GM23248 (cell line): ENCODE data around the gene ZNF417. TPM values are rescaled to one million over a fixed set of nuclear protein-coding genes. Genes with fewer than 3 reads are reported as not detected.
"Not testable (repeated sequence)": the region's sequence is repeated elsewhere in the genome, so short reads cannot be mapped to it uniquely, and the experiment has no call there.

ENCODE experiments used
- DNase-seq: peaks from one replicate; pipeline ENCODE4 v3.0.0-alpha.2; 2015
- H2AFZ ChIP-seq: fragments of 200-600 bp; sonication (generic); 2 replicates; pipeline ENCODE4 v1.6.1; 2016; ENCODE audit warnings: antibody characterized with exemption
- H3F3A ChIP-seq: fragments of 200-600 bp; sonication (generic); 2 replicates; pipeline ENCODE4 v1.6.1; 2016; ENCODE audit warnings: mild to moderate bottlenecking, antibody characterized with exemption, mixed run types; ENCODE audit not compliant: insufficient read depth
- H3K27ac ChIP-seq: fragments of 200-600 bp; sonication (generic); 2 replicates; pipeline ENCODE4 v1.5.1; 2016; ENCODE audit warnings: mild to moderate bottlenecking
- H3K27me3 ChIP-seq: fragments of 200-600 bp; sonication (generic); replicated peaks from 2 replicates; pipeline ENCODE4 v1.6.1; 2016; ENCODE audit warnings: mild to moderate bottlenecking; ENCODE audit not compliant: insufficient read depth
- H3K36me3 ChIP-seq: fragments of 200-600 bp; sonication (generic); 2 replicates; pipeline ENCODE4 v1.6.1; 2016; ENCODE audit warnings: low read depth, mild to moderate bottlenecking
- H3K4me1 ChIP-seq: fragments of 200-600 bp; sonication (generic); 2 replicates; pipeline ENCODE4 v1.6.1; 2016; ENCODE audit warnings: mild to moderate bottlenecking; ENCODE audit not compliant: insufficient read depth
- H3K4me2 ChIP-seq: fragments of 200-600 bp; sonication (generic); one replicate; pipeline ENCODE4 v1.6.1; 2016; ENCODE audit warnings: mild to moderate bottlenecking; ENCODE audit not compliant: unreplicated experiment
- H3K4me3 ChIP-seq: fragments of 200-600 bp; sonication (generic); 2 replicates; pipeline ENCODE4 v1.5.1; 2016; ENCODE audit warnings: mild to moderate bottlenecking
- H3K79me2 ChIP-seq: fragments of 200-600 bp; sonication (generic); 2 replicates; pipeline ENCODE4 v1.6.1; 2016; ENCODE audit warnings: mild to moderate bottlenecking; ENCODE audit not compliant: insufficient read depth
- H3K9ac ChIP-seq: fragments of 200-600 bp; sonication (generic); 2 replicates; pipeline ENCODE4 v1.6.1; 2016; ENCODE audit warnings: mild to moderate bottlenecking
- H3K9me2 ChIP-seq: fragments of 200-600 bp; sonication (generic); 2 replicates; pipeline ENCODE4 v1.6.1; 2016; ENCODE audit warnings: mixed run types, mild to moderate bottlenecking, moderate library complexity; ENCODE audit not compliant: insufficient read depth
- H3K9me3 ChIP-seq: fragments of 200-600 bp; sonication (generic); one replicate; pipeline ENCODE4 v1.6.1; 2017; ENCODE audit warnings: low read depth
- H4K20me1 ChIP-seq: fragments of 200-600 bp; sonication (generic); 2 replicates; pipeline ENCODE4 v1.6.0; 2016; ENCODE audit not compliant: insufficient read depth
- EZH2 ChIP-seq: fragments of 200-600 bp; sonication (generic); IDR thresholded peaks from 2 replicates; pipeline ENCODE4 v1.6.1; 2018; ENCODE audit warnings: antibody characterized with exemption, mild to moderate bottlenecking; ENCODE audit not compliant: insufficient read depth, poor library complexity, severe bottlenecking
- EZH2phosphoT487 ChIP-seq: fragments of 200-600 bp; sonication (generic); IDR thresholded peaks from 2 replicates; pipeline ENCODE4 v1.6.1; 2018; ENCODE audit warnings: antibody characterized with exemption, moderate library complexity, mild to moderate bottlenecking, low read depth; ENCODE audit not compliant: insufficient read depth
- WGBS, 2 experiments: methylation state at CpG; one replicate each; pipeline ENCODE4 v1.1.6; 2015 to 2017; ENCODE audit warnings: low lambda C conversion rate in 2 of 2, low coverage in 1 of 2; ENCODE audit errors: missing lambda C conversion rate in 2 of 2; 5-methylcytosine and 5-hydroxymethylcytosine counted together
- in situ Hi-C: fragments of 300-500 bp; cut with MboI; formaldehyde crosslinking; loops from 2 replicates; pipeline ENCODE4 v1.15.0; 2020
- polyA plus RNA-seq: library from polyadenylated mRNA; unstranded; fragments of >200 nt; fragmentation: Nextera tagmentation; extraction: Ambion mirVana; gene quantifications from 2 replicates; pipeline ENCODE4 v1.2.1, GENCODE V29; 2016
- total RNA-seq: library from RNA; depleted of rRNA; stranded (reverse); fragments of >200 nt; shearing (Covaris generic); gene quantifications from 2 replicates; pipeline ENCODE4 v1.2.3, GENCODE V29; 2014; rRNA removed

ZNF417 gene
- total and polyA plus RNA-seq, 2 experiments from 2014 or later, result 5.1 to 9.8 TPM

DNA sequence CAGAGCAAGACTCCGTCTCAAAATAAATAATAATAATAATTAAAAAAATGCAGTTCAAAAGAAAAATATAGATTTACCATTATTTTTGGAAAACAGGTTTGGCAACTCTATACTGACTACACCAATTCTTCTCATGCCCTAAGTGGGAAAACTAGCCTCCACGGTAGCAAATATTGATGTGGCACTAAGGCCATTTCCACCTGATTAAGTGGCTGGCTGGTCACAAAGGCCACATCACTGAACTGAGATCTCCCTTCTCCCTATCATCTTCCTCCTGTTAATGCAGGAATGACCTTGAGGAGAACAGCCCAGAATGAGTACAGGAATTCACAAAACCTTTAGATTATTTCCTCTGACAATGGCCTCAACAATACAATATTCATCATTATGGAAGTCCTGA lies 46.2 kb downstream of the ZNF417 start:
- H3K9ac ChIP-seq, result no peak overlapping the region

DNA sequence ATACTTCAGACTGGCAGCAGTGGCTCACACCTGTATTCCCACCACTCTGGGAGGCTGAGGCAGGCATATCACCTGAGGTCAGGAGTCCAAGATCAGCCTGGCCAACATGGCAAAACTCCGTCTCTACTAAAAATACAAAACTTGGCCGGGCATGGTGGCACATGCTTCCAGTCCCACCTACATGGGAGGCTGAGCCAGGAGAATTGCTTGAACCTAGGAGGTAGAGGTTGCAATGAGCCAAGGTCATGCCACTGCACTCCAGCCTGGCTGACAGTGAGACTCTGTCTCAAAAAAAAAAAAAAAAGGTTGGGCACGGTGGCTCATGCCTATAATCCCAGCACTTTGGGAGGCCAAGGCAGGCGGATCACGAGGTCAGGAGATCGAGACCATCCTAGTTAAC lies 46.7 kb downstream of the ZNF417 start:
- H3K79me2 ChIP-seq, result peaks cover 37% of the 10 kb centered on the region; the same call in 1 of the 2 replicates
- H3K27me3 ChIP-seq, DNase-seq, H3K9ac ChIP-seq, H4K20me1 ChIP-seq, H3K27ac ChIP-seq, H3K9me2 ChIP-seq, H3K4me2 ChIP-seq, H2AFZ ChIP-seq, H3K9me3 ChIP-seq, in situ Hi-C loops, H3K4me1 ChIP-seq, H3K4me3 ChIP-seq: not testable (repeated sequence)
- peaks cover 82% of the 10 kb centered on the region for H3K36me3 ChIP-seq
- H3F3A ChIP-seq, result peaks cover 67% of the 10 kb centered on the region
- 99 to 100% methylated on average over 6 of the region's 6 CpGs for WGBS, 2 experiments

More for the DNA sequence above, 46.2 kb downstream of the ZNF417 start:
- H3F3A ChIP-seq, result peaks cover 67% of the 10 kb centered on the region
- H3K4me3 ChIP-seq, result no peak overlapping the region
- H3K27ac ChIP-seq, result no peak overlapping the region
- no peaks in the 10 kb centered on the region for H3K4me1 ChIP-seq
- H3K9me3 ChIP-seq, result peaks cover 5% of the 10 kb centered on the region
- peaks cover 35% of the 10 kb centered on the region; the same call in 1 of the 2 replicates for H3K79me2 ChIP-seq
- no peaks in the 10 kb centered on the region for H3K9me2 ChIP-seq
- 92 to 100% methylated on average over 2 of the region's 2 CpGs for WGBS, 2 experiments
- TF ChIP-seq EZH2phosphoT487, result no peak
- TF ChIP-seq EZH2, result no peak
- in situ Hi-C loops, result no loop called here
- peaks cover 77% of the 10 kb centered on the region for H3K36me3 ChIP-seq
- DNase-seq, result no peak
- no peak overlapping the region for H3K4me2 ChIP-seq
- no peak overlapping the region for H2AFZ ChIP-seq
- H3K27me3 ChIP-seq, result no peaks in the 10 kb centered on the region
- H4K20me1 ChIP-seq, result no peaks in the 10 kb centered on the region

DNA sequence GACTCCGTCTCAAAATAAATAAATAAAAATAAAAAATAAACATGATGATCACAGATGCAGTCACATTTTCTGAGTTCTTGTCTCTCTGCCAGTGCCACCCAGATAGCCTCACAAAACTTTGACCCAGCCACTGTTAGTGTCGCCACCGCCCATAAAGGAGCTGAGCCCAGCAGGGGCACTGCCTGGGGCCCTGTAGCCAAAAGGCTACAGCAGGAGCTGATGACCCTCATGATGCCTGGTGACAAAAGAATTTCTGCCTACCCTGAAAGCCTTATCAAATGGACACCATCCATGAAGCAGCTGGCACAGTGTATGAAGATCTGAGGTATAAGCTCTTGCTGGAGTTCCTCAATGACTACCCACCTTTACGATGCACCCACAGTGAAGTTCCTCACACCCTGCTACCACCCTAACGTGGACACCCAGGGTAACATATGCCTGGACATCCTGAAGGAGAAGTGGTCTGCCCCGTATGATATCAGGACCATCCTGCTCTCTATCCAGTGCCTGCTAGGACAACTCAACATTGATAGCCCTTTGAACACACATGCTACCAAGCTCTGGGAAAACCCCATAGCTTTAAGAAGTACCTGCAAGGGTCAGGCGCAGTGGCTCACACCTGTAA lies 48.4 kb downstream of the ZNF417 start:
- Histone ChIP-seq H4K20me1 (no peaks in the 10 kb centered on the region), H3K27me3 (no peaks in the 10 kb centered on the region), H3K9me2 (no peaks in the 10 kb centered on the region), H3K79me2 (peaks cover 47% of the 10 kb centered on the region), H3K9me3 (no peaks in the 10 kb centered on the region), H3K4me1 (no peaks in the 10 kb centered on the region), H3K9ac (no peak overlapping the region), H3K27ac (no peak overlapping the region), H3K36me3 (peaks cover 76% of the 10 kb centered on the region), H2AFZ (no peak overlapping the region), H3K4me2 (no peak overlapping the region), H3F3A (peaks cover 57% of the 10 kb centered on the region), H3K4me3 (no peak overlapping the region)
- 94% methylated on average over 7 of the region's 7 CpGs for WGBS, 2 experiments
- in situ Hi-C loops, result no loop called here
- DNase-seq, result no peak
- no peak for TF ChIP-seq EZH2phosphoT487
- no peak for TF ChIP-seq EZH2

Other genes starting within 250 kb of the ZNF417 start
- gene ZSCAN4, start 247.7 kb downstream of the ZNF417 start, total RNA-seq, result not detected in 2 replicates
- not detected in 2 replicates for gene ZSCAN4, start 247.7 kb downstream of the ZNF417 start, polyA plus RNA-seq
- 6.3 and 7.1 TPM in 2 replicates for gene ZNF551, start 234.6 kb downstream of the ZNF417 start, total RNA-seq
- gene ZNF551, start 234.6 kb downstream of the ZNF417 start, polyA plus RNA-seq, result 1.9 and 2.6 TPM in 2 replicates
- gene ZNF154, start 207.4 kb downstream of the ZNF417 start, total RNA-seq, result 2.0 and 2.2 TPM in 2 replicates
- gene ZNF154, start 207.4 kb downstream of the ZNF417 start, polyA plus RNA-seq, result 2.0 and 2.6 TPM in 2 replicates
- 7.2 and 8.4 TPM in 2 replicates for gene ZNF671, start 189.0 kb downstream of the ZNF417 start, total RNA-seq
- gene ZNF671, start 189.0 kb downstream of the ZNF417 start, polyA plus RNA-seq, result 6.8 and 6.9 TPM in 2 replicates
- gene ZNF776, start 169.8 kb downstream of the ZNF417 start, total RNA-seq, result 6.7 and 9.4 TPM in 2 replicates
- 3.7 and 3.9 TPM in 2 replicates for gene ZNF776, start 169.8 kb downstream of the ZNF417 start, polyA plus RNA-seq
- 8.1 and 20.6 TPM in 2 replicates for gene ZNF586, start 146.9 kb downstream of the ZNF417 start, total RNA-seq
- 5.1 and 5.8 TPM in 2 replicates for gene ZNF586, start 146.9 kb downstream of the ZNF417 start, polyA plus RNA-seq
- gene ZNF552, start 101.7 kb downstream of the ZNF417 start, total RNA-seq, result 2.9 and 4.3 TPM in 2 replicates
- gene ZNF552, start 101.7 kb downstream of the ZNF417 start, polyA plus RNA-seq, result 2.7 and 3.2 TPM in 2 replicates
- 10.1 and 14.0 TPM in 2 replicates for gene ZNF587B, start 86.3 kb downstream of the ZNF417 start, total RNA-seq
- gene ZNF587B, start 86.3 kb downstream of the ZNF417 start, polyA plus RNA-seq, result 5.1 TPM in 2 replicates
- 10.0 and 14.3 TPM in 2 replicates for gene ZNF587, start 66.7 kb downstream of the ZNF417 start, total RNA-seq
- 6.9 and 8.0 TPM in 2 replicates for gene ZNF587, start 66.7 kb downstream of the ZNF417 start, polyA plus RNA-seq
- gene ZNF814, start 27.6 kb downstream of the ZNF417 start, total RNA-seq, result 3.3 and 3.6 TPM in 2 replicates
- gene ZNF814, start 27.6 kb downstream of the ZNF417 start, polyA plus RNA-seq, result 11.7 and 14.1 TPM in 2 replicates
- gene ZNF418, start 18.8 kb upstream of the ZNF417 start, total RNA-seq, result 2.6 and 2.8 TPM in 2 replicates
- gene ZNF418, start 18.8 kb upstream of the ZNF417 start, polyA plus RNA-seq, result 1.0 and 2.2 TPM in 2 replicates
- 1.5 and 5.2 TPM in 2 replicates for gene ZNF256, start 31.1 kb upstream of the ZNF417 start, total RNA-seq
- gene ZNF256, start 31.1 kb upstream of the ZNF417 start, polyA plus RNA-seq, result 3.1 and 3.3 TPM in 2 replicates
- 0.25 TPM in 1 of 2 replicates, not detected in the other for gene C19orf18, start 57.9 kb upstream of the ZNF417 start, total RNA-seq
- gene C19orf18, start 57.9 kb upstream of the ZNF417 start, polyA plus RNA-seq, result 0.79 and 1.0 TPM in 2 replicates
- gene ZNF606, start 86.2 kb upstream of the ZNF417 start, total RNA-seq, result 15.0 and 17.2 TPM in 2 replicates
- gene ZNF606, start 86.2 kb upstream of the ZNF417 start, polyA plus RNA-seq, result 8.0 and 8.1 TPM in 2 replicates
- not detected in 2 replicates for gene ZSCAN1, start 117.4 kb upstream of the ZNF417 start, total RNA-seq
- gene ZSCAN1, start 117.4 kb upstream of the ZNF417 start, polyA plus RNA-seq, result 0.27 and 0.39 TPM in 2 replicates
- gene ZNF135, start 142.7 kb upstream of the ZNF417 start, total RNA-seq, result 5.1 and 6.4 TPM in 2 replicates
- 4.6 and 4.9 TPM in 2 replicates for gene ZNF135, start 142.7 kb upstream of the ZNF417 start, polyA plus RNA-seq
- gene ZSCAN18, start 181.6 kb upstream of the ZNF417 start, total RNA-seq, result 47.8 and 52.6 TPM in 2 replicates
- gene ZSCAN18, start 181.6 kb upstream of the ZNF417 start, polyA plus RNA-seq, result 19.0 and 21.8 TPM in 2 replicates
- 10.7 and 15.1 TPM in 2 replicates for gene ZNF329, start 234.2 kb upstream of the ZNF417 start, total RNA-seq
- 1.7 and 2.6 TPM in 2 replicates for gene ZNF329, start 234.2 kb upstream of the ZNF417 start, polyA plus RNA-seq